HG02678 (cell line): ENCODE results near the gene ABLIM2.

ENCODE experiments used
- ATAC-seq: cut with Tn5 transposase; IDR thresholded peaks from one replicate; pipeline ENCODE4 v1.9.1; 2021; ENCODE audit warnings: mild to moderate bottlenecking, moderate library complexity; ENCODE audit not compliant: unreplicated experiment

ABLIM2 gene

GRCh38 chr4:8033067-8033755 lies 125.4 kb downstream of the ABLIM2 start:
- no peak for ATAC-seq

GRCh38 chr4:8032381-8032780 lies 126.2 kb downstream of the ABLIM2 start:
- no peak for ATAC-seq

- no peak for ATAC-seq
These were observed 128.4 kb downstream of the ABLIM2 start for GRCh38 chr4:8030121-8030781.

GRCh38 chr4:8029689-8030088 lies 128.9 kb downstream of the ABLIM2 start:
- ATAC-seq = no peak

- ATAC-seq = no peak
These were observed 129.6 kb downstream of the ABLIM2 start for GRCh38 chr4:8028884-8029568.

- no peak for ATAC-seq
These were observed 130.2 kb downstream of the ABLIM2 start for GRCh38 chr4:8028368-8028767.

- no peak for ATAC-seq
These were observed 132.2 kb downstream of the ABLIM2 start for GRCh38 chr4:8026453-8026852.

GRCh38 chr4:8025668-8026067 lies 132.9 kb downstream of the ABLIM2 start:
- no peak for ATAC-seq

- ATAC-seq = no peak
These were observed 134.4 kb downstream of the ABLIM2 start for GRCh38 chr4:8024073-8024786.

GRCh38 chr4:8023696-8024033 lies 134.9 kb downstream of the ABLIM2 start:
- no peak for ATAC-seq

- ATAC-seq = no peak
These were observed 135.6 kb downstream of the ABLIM2 start for GRCh38 chr4:8022767-8023695.

GRCh38 chr4:8021796-8022195 lies 136.8 kb downstream of the ABLIM2 start:
- no peak for ATAC-seq

- no peak for ATAC-seq
These were observed 138.9 kb downstream of the ABLIM2 start for GRCh38 chr4:8019396-8020365.

- ATAC-seq = no peak
These were observed 142.1 kb downstream of the ABLIM2 start for GRCh38 chr4:8016527-8016926.

GRCh38 chr4:8015512-8015911 lies 143.1 kb downstream of the ABLIM2 start:
- ATAC-seq = no peak

GRCh38 chr4:8013976-8014726 lies 144.5 kb downstream of the ABLIM2 start:
- ATAC-seq = no peak

GRCh38 chr4:8012517-8012916 lies 146.1 kb downstream of the ABLIM2 start:
- ATAC-seq = no peak

GRCh38 chr4:8010618-8011017 lies 148.0 kb downstream of the ABLIM2 start:
- ATAC-seq = no peak
